ENCODE results near the gene ALOXE3.

ALOXE3 gene

GRCh38 chr17:8100763-8101162 lies 17.6 kb downstream of the ALOXE3 start:
- Histone ChIP-seq H3K4me3 (ENCODE audit: low read depth, low read length) (no peak overlapping the region), H3K36me3 (ENCODE audit: control insufficient read depth, insufficient read depth, low read length) (no peaks in the 10 kb centered on the region), H3K4me1 (ENCODE audit: control insufficient read depth, insufficient read depth, low read length) (no peaks in the 10 kb centered on the region), H3K9me3 (ENCODE audit: control insufficient read depth, insufficient read depth, low read depth, low read length) (no peaks in the 10 kb centered on the region), H3K27ac (ENCODE audit: low read depth, low read length) (no peak overlapping the region), H3K27me3 (ENCODE audit: control insufficient read depth, insufficient read depth, low read length) (peaks cover 36% of the 10 kb centered on the region), H3K9ac (ENCODE audit: low read length) (no peak overlapping the region)

- Histone ChIP-seq H3K27me3 (ENCODE audit: control insufficient read depth, insufficient read depth, low read length) (peaks cover 41% of the 10 kb centered on the region), H3K36me3 (ENCODE audit: control insufficient read depth, insufficient read depth, low read length) (no peaks in the 10 kb centered on the region), H3K27ac (ENCODE audit: low read depth, low read length) (no peak overlapping the region), H3K9ac (ENCODE audit: low read length) (no peak overlapping the region), H3K4me1 (ENCODE audit: control insufficient read depth, insufficient read depth, low read length) (no peaks in the 10 kb centered on the region), H3K9me3 (ENCODE audit: control insufficient read depth, insufficient read depth, low read depth, low read length) (no peaks in the 10 kb centered on the region), H3K4me3 (ENCODE audit: low read depth, low read length) (no peak overlapping the region)
Observed at GRCh38 chr17:8100111-8100510, 18.2 kb downstream of the ALOXE3 start.

- no peak overlapping the region for H3K27ac ChIP-seq (ENCODE audit: low read depth, low read length)
- H3K27me3 ChIP-seq (ENCODE audit: control insufficient read depth, insufficient read depth, low read length), result peaks cover 31% of the 10 kb centered on the region
- H3K4me1 ChIP-seq (ENCODE audit: control insufficient read depth, insufficient read depth, low read length), result no peaks in the 10 kb centered on the region
- H3K9me3 ChIP-seq (ENCODE audit: control insufficient read depth, insufficient read depth, low read depth, low read length), result no peaks in the 10 kb centered on the region
- H3K4me3 ChIP-seq (ENCODE audit: low read depth, low read length), result no peak overlapping the region
- no peak overlapping the region for H3K9ac ChIP-seq (ENCODE audit: low read length)
- H3K36me3 ChIP-seq (ENCODE audit: control insufficient read depth, insufficient read depth, low read length), result no peaks in the 10 kb centered on the region
Observed at GRCh38 chr17:8096541-8096940, 21.8 kb downstream of the ALOXE3 start.

GRCh38 chr17:8095361-8095760 lies 23.0 kb downstream of the ALOXE3 start:
- Histone ChIP-seq H3K27ac (ENCODE audit: low read depth, low read length) (no peak overlapping the region), H3K27me3 (ENCODE audit: control insufficient read depth, insufficient read depth, low read length) (peaks cover 31% of the 10 kb centered on the region), H3K4me3 (ENCODE audit: low read depth, low read length) (no peak overlapping the region), H3K36me3 (ENCODE audit: control insufficient read depth, insufficient read depth, low read length) (no peaks in the 10 kb centered on the region), H3K9ac (ENCODE audit: low read length) (no peak overlapping the region), H3K9me3 (ENCODE audit: control insufficient read depth, insufficient read depth, low read depth, low read length) (no peaks in the 10 kb centered on the region), H3K4me1 (ENCODE audit: control insufficient read depth, insufficient read depth, low read length) (no peaks in the 10 kb centered on the region)

- Histone ChIP-seq H3K9me3 (ENCODE audit: control insufficient read depth, insufficient read depth, low read depth, low read length) (no peaks in the 10 kb centered on the region), H3K4me1 (ENCODE audit: control insufficient read depth, insufficient read depth, low read length) (no peaks in the 10 kb centered on the region), H3K9ac (ENCODE audit: low read length) (no peak overlapping the region), H3K27ac (ENCODE audit: low read depth, low read length) (no peak overlapping the region), H3K27me3 (ENCODE audit: control insufficient read depth, insufficient read depth, low read length) (peaks cover 46% of the 10 kb centered on the region), H3K4me3 (ENCODE audit: low read depth, low read length) (no peak overlapping the region), H3K36me3 (ENCODE audit: control insufficient read depth, insufficient read depth, low read length) (no peaks in the 10 kb centered on the region)
Observed at GRCh38 chr17:8091033-8091687, 27.2 kb downstream of the ALOXE3 start.

- no peak overlapping the region for H3K27ac ChIP-seq (ENCODE audit: low read depth, low read length)
- H3K4me1 ChIP-seq (ENCODE audit: control insufficient read depth, insufficient read depth, low read length), result no peaks in the 10 kb centered on the region
- H3K4me3 ChIP-seq (ENCODE audit: low read depth, low read length), result no peak overlapping the region
- no peak overlapping the region for H3K9ac ChIP-seq (ENCODE audit: low read length)
- peaks cover 41% of the 10 kb centered on the region; the same call in 1 of the 2 replicates for H3K27me3 ChIP-seq (ENCODE audit: control insufficient read depth, insufficient read depth, low read length)
- H3K9me3 ChIP-seq (ENCODE audit: control insufficient read depth, insufficient read depth, low read depth, low read length), result no peaks in the 10 kb centered on the region
- no peaks in the 10 kb centered on the region for H3K36me3 ChIP-seq (ENCODE audit: control insufficient read depth, insufficient read depth, low read length)
Observed at GRCh38 chr17:8089728-8090127, 28.6 kb downstream of the ALOXE3 start.

GRCh38 chr17:8087952-8088230 lies 30.4 kb downstream of the ALOXE3 start:
- Histone ChIP-seq H3K9me3 (ENCODE audit: control insufficient read depth, insufficient read depth, low read depth, low read length) (no peaks in the 10 kb centered on the region), H3K27me3 (ENCODE audit: control insufficient read depth, insufficient read depth, low read length) (peaks cover 50% of the 10 kb centered on the region; the same call in 1 of the 2 replicates), H3K4me1 (ENCODE audit: control insufficient read depth, insufficient read depth, low read length) (no peaks in the 10 kb centered on the region), H3K9ac (ENCODE audit: low read length) (no peak overlapping the region), H3K27ac (ENCODE audit: low read depth, low read length) (no peak overlapping the region), H3K36me3 (ENCODE audit: control insufficient read depth, insufficient read depth, low read length) (no peaks in the 10 kb centered on the region), H3K4me3 (ENCODE audit: low read depth, low read length) (no peak overlapping the region)

- Histone ChIP-seq H3K9me3 (ENCODE audit: control insufficient read depth, insufficient read depth, low read depth, low read length) (no peaks in the 10 kb centered on the region), H3K27ac (ENCODE audit: low read depth, low read length) (no peak within 1 kb of the TSS), H3K27me3 (ENCODE audit: control insufficient read depth, insufficient read depth, low read length) (peaks cover 54% of the 10 kb centered on the region; the same call in 1 of the 2 replicates), H3K4me3 (ENCODE audit: low read depth, low read length) (no peak within 1 kb of the TSS), H3K9ac (ENCODE audit: low read length) (no peak within 1 kb of the TSS), H3K4me1 (ENCODE audit: control insufficient read depth, insufficient read depth, low read length) (no peaks in the 10 kb centered on the region), H3K36me3 (ENCODE audit: control insufficient read depth, insufficient read depth, low read length) (no peaks in the 10 kb centered on the region)
Observed at GRCh38 chr17:8087075-8087951, 31.0 kb downstream of the ALOXE3 start, which contains the start of gene ALOX12B. Gene ALOX12B (minus strand): TSS chr17:8087716. CDS start chr17:8087442, 274 bp downstream.

GRCh38 chr17:8084250-8084649 lies 34.1 kb downstream of the ALOXE3 start:
- Histone ChIP-seq H3K9ac (ENCODE audit: low read length) (no peak overlapping the region), H3K4me1 (ENCODE audit: control insufficient read depth, insufficient read depth, low read length) (no peaks in the 10 kb centered on the region), H3K27me3 (ENCODE audit: control insufficient read depth, insufficient read depth, low read length) (peaks cover 75% of the 10 kb centered on the region), H3K36me3 (ENCODE audit: control insufficient read depth, insufficient read depth, low read length) (no peaks in the 10 kb centered on the region), H3K4me3 (ENCODE audit: low read depth, low read length) (no peak overlapping the region), H3K27ac (ENCODE audit: low read depth, low read length) (no peak overlapping the region), H3K9me3 (ENCODE audit: control insufficient read depth, insufficient read depth, low read depth, low read length) (no peaks in the 10 kb centered on the region)

GRCh38 chr17:8082292-8082691 lies 36.0 kb downstream of the ALOXE3 start:
- Histone ChIP-seq H3K9me3 (ENCODE audit: control insufficient read depth, insufficient read depth, low read depth, low read length) (no peaks in the 10 kb centered on the region; the same call in 1 of the 2 replicates), H3K27me3 (ENCODE audit: control insufficient read depth, insufficient read depth, low read length) (peaks cover 82% of the 10 kb centered on the region), H3K27ac (ENCODE audit: low read depth, low read length) (no peak overlapping the region), H3K4me1 (ENCODE audit: control insufficient read depth, insufficient read depth, low read length) (no peaks in the 10 kb centered on the region), H3K4me3 (ENCODE audit: low read depth, low read length) (no peak overlapping the region), H3K36me3 (ENCODE audit: control insufficient read depth, insufficient read depth, low read length) (no peaks in the 10 kb centered on the region), H3K9ac (ENCODE audit: low read length) (no peak overlapping the region)

GRCh38 chr17:8081876-8082275 lies 36.4 kb downstream of the ALOXE3 start:
- Histone ChIP-seq H3K9me3 (ENCODE audit: control insufficient read depth, insufficient read depth, low read depth, low read length) (no peaks in the 10 kb centered on the region; the same call in 1 of the 2 replicates), H3K9ac (ENCODE audit: low read length) (no peak overlapping the region), H3K27ac (ENCODE audit: low read depth, low read length) (no peak overlapping the region), H3K4me3 (ENCODE audit: low read depth, low read length) (no peak overlapping the region), H3K27me3 (ENCODE audit: control insufficient read depth, insufficient read depth, low read length) (peaks cover 82% of the 10 kb centered on the region), H3K4me1 (ENCODE audit: control insufficient read depth, insufficient read depth, low read length) (no peaks in the 10 kb centered on the region), H3K36me3 (ENCODE audit: control insufficient read depth, insufficient read depth, low read length) (no peaks in the 10 kb centered on the region)

Data from HUES6 (cell line).